Lower lobe of right lung (tissue), 2 donors: ENCODE data around the gene EIF3M. TPM values are rescaled to one million over a fixed set of nuclear protein-coding genes. Genes with fewer than 3 reads are reported as not detected.

Source experiments
- ATAC-seq, 2 donors: fragments of 200-7000 bp; cut with Tn5 transposase; one replicate each; pipeline ENCODE4 v1.9.1; 2020 to 2022; ENCODE audit warnings: mild to moderate bottlenecking in 2 of 2, moderate library complexity in 2 of 2
- DNase-seq: peaks from one replicate; pipeline ENCODE4 v3.0.0-alpha.2; 2020
- H3K27ac ChIP-seq: fragments of 200-600 bp; one replicate; pipeline ENCODE4 v1.8.0; 2022
- H3K27me3 ChIP-seq: fragments of 200-600 bp; one replicate; pipeline ENCODE4 v1.8.0; 2022; ENCODE audit warnings: low read depth
- H3K36me3 ChIP-seq: fragments of 200-600 bp; one replicate; pipeline ENCODE4 v1.8.0; 2022; ENCODE audit warnings: mild to moderate bottlenecking
- H3K4me1 ChIP-seq: fragments of 200-600 bp; one replicate; pipeline ENCODE4 v1.8.0; 2022
- H3K4me3 ChIP-seq: fragments of 200-600 bp; one replicate; pipeline ENCODE4 v1.8.0; 2022; ENCODE audit warnings: mild to moderate bottlenecking
- H3K9me3 ChIP-seq: fragments of 200-600 bp; one replicate; pipeline ENCODE4 v1.8.0; 2022
- CTCF ChIP-seq: fragments of 200-600 bp; IDR thresholded peaks from one replicate; pipeline ENCODE4 v1.8.0; 2022; ENCODE audit warnings: antibody characterized with exemption, mild to moderate bottlenecking
- intact Hi-C: fragments of 100-400 bp; cut with DNase I; formaldehyde crosslinking; loops from one replicate; pipeline ENCODE4 v1.11.0; 2022
- total RNA-seq: library from RNA; stranded (reverse); fragmentation: NEBNext Ultra II Directional; extraction: Animal tissue kit (Norgen Biotek cat#: 25700); gene quantifications from one replicate; pipeline ENCODE4 v1.2.1, GENCODE V29; 2021
- donor health status: DM: no; HTN: yes; CAD: no; lungs with severe emphysema.

EIF3M gene
- total RNA-seq, 1 donor from 2014 or later: 162 TPM

DNA sequence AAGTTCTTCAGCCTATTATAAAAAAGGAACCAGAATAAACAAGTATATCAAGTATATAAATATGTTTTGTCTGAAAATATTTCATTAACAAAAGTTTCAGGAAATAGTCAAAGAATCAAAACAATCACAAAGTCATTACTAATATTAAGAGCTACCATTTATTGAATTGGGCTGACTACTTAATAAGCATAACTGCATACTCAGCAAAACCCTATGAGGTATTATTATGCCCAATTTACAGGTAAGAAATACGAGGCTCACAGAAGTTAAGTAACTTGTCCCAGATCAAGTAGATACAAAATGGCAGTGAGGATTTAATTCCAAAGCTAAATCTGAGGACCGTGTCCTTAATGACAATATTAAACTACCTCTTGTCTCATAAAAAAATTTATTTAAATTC lies 52.2 kb downstream of the EIF3M start:
- Histone ChIP-seq H3K4me3 (no peak overlapping the region), H3K36me3 (no peaks in the 10 kb centered on the region), H3K27ac (no peak overlapping the region), H3K4me1 (no peaks in the 10 kb centered on the region), H3K9me3 (no peaks in the 10 kb centered on the region), H3K27me3 (no peaks in the 10 kb centered on the region)
- DNase-seq (no peak), ATAC-seq (no peak)
- intact Hi-C loops: no loop called here
- no peak for TF ChIP-seq CTCF

- Histone ChIP-seq H3K27ac (no peak overlapping the region), H3K4me3 (no peak overlapping the region), H3K27me3 (no peaks in the 10 kb centered on the region), H3K36me3 (no peaks in the 10 kb centered on the region), H3K4me1 (no peaks in the 10 kb centered on the region), H3K9me3 (no peaks in the 10 kb centered on the region)
- DNase-seq (no peak), ATAC-seq (no peak)
- TF ChIP-seq CTCF: no peak
- intact Hi-C loops: no loop called here
Observed at GRCh38 chr11:32641361-32641760, 57.7 kb downstream of the EIF3M start.

- H3K36me3 ChIP-seq: no peaks in the 10 kb centered on the region
- H3K9me3 ChIP-seq: no peaks in the 10 kb centered on the region
- no peak overlapping the region for H3K27ac ChIP-seq
- H3K27me3 ChIP-seq: no peaks in the 10 kb centered on the region
- DNase-seq: no peak
- H3K4me3 ChIP-seq: no peak overlapping the region
- ATAC-seq: no peak
- TF ChIP-seq CTCF: no peak
- intact Hi-C loops: no loop called here
- H3K4me1 ChIP-seq: no peaks in the 10 kb centered on the region
Observed at GRCh38 chr11:32643526-32643925, 59.9 kb downstream of the EIF3M start.

Other genes starting within 250 kb of the EIF3M start
- gene WT1, start 148.3 kb upstream of the EIF3M start, total RNA-seq: 1.2 TPM
- 0.09 TPM for gene CCDC73, start 210.8 kb downstream of the EIF3M start, total RNA-seq
- gene PRRG4, start 246.1 kb downstream of the EIF3M start, total RNA-seq: 12.0 TPM